IMR-90 (cell line): ENCODE results near the gene FSTL3.

Source experiments
- CTCF ChIP-seq: conservative IDR thresholded peaks from 2 replicates; pipeline ENCODE4 v1.5.1; 2012; ENCODE audit warnings: mild to moderate bottlenecking, low read depth, low read length, improper control_type of control experiment
- FOS ChIP-seq: fragments of 150-350 bp; IDR thresholded peaks from 2 replicates; pipeline ENCODE4 v1.6.1; 2016; ENCODE audit warnings: low read depth, low read length
- MAFK ChIP-seq: IDR thresholded peaks from 2 replicates; pipeline ENCODE4 v1.6.1; 2012; ENCODE audit warnings: low read depth, low read length, improper control_type of control experiment
- POLR2A ChIP-seq: IDR thresholded peaks from 2 replicates; pipeline ENCODE4 v1.6.1; 2012; ENCODE audit warnings: mild to moderate bottlenecking, low read depth, low read length
- TF ChIP-seq, protein P1 (sequence below): fragments of 150-350 bp; IDR thresholded peaks from 2 replicates; pipeline ENCODE4 v1.6.1; 2017; ENCODE audit warnings: mild to moderate bottlenecking, antibody characterized with exemption, low read length, low read depth

DNA sequence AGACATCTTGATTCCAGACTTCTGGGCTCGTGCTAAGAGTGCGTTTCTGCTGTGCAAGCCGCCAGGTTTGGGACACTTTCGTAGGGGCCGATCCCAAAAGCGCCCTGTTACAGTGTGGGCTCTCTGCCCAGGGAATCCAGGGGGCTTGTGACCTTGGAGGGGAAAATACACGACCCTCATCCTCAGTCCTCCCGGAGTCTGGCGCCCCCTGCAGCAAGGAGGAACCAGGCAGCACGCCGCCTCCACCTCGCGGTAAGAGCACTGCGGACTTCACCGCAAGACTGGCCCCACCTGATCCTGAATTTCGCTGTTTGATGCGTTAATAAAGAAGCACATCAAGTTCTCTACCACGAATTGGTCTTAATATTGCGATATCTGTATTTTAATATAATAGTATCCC lies 48.0 kb upstream of the FSTL3 start:
- no peak for TF ChIP-seq POLR2A
- TF ChIP-seq MAFK: no peak
- TF ChIP-seq CTCF: peak; percentile 31; the same call in 1 of the 2 replicates
- TF ChIP-seq FOS: no peak
- TF ChIP-seq, protein P1, sequence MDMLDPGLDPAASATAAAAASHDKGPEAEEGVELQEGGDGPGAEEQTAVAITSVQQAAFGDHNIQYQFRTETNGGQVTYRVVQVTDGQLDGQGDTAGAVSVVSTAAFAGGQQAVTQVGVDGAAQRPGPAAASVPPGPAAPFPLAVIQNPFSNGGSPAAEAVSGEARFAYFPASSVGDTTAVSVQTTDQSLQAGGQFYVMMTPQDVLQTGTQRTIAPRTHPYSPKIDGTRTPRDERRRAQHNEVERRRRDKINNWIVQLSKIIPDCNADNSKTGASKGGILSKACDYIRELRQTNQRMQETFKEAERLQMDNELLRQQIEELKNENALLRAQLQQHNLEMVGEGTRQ: no peak
